ENCODE results near the gene TMEM174. TPM values are rescaled to one million over a fixed set of nuclear protein-coding genes. Genes with fewer than 3 reads are reported as not detected.
A peak's percentile ranks its signal among the peaks of the same experiment; 100 is the strongest.
"Not testable (repeated sequence)": the region's sequence is repeated elsewhere in the genome, so short reads cannot be mapped to it uniquely, and the experiment has no call there.

Gene TMEM174
- total RNA-seq, 1 experiment from 2014 or later = not detected

- no peak for DNase-seq (ENCODE audit: low read depth in 1 of 2, low spot score in 2 of 2)
- Histone ChIP-seq H3K27ac (no peak overlapping the region), H3K4me3 (no peak overlapping the region), H3K4me1 (replicated peaks) (peaks cover 19% of the 10 kb centered on the region), H3K36me3 (no peaks in the 10 kb centered on the region), H3K9me3 (replicated peaks) (no peaks in the 10 kb centered on the region), H3K27me3 (replicated peaks) (no peaks in the 10 kb centered on the region)
These were observed 41.3 kb downstream of the TMEM174 start for GRCh38 chr5:73214306-73214705.

- Histone ChIP-seq H3K4me1 (replicated peaks) (peaks cover 19% of the 10 kb centered on the region), H3K4me3 (no peak overlapping the region), H3K9me3 (replicated peaks) (no peaks in the 10 kb centered on the region), H3K27ac (no peak overlapping the region), H3K27me3 (replicated peaks) (no peaks in the 10 kb centered on the region), H3K36me3 (no peaks in the 10 kb centered on the region)
- DNase-seq (ENCODE audit: low read depth in 1 of 2, low spot score in 2 of 2) = no peak
These were observed 42.0 kb downstream of the TMEM174 start for GRCh38 chr5:73214996-73215395.

GRCh38 chr5:73215531-73215890 lies 42.5 kb downstream of the TMEM174 start:
- Histone ChIP-seq H3K27me3 (replicated peaks) (no peaks in the 10 kb centered on the region), H3K4me3 (peak overlapping the region; percentile 40; the same call in 1 of the 2 replicates), H3K27ac (no peak overlapping the region), H3K4me1 (replicated peaks) (peaks cover 19% of the 10 kb centered on the region), H3K9me3 (replicated peaks) (no peaks in the 10 kb centered on the region), H3K36me3 (no peaks in the 10 kb centered on the region)
- no peak for DNase-seq (ENCODE audit: low read depth in 1 of 2, low spot score in 2 of 2)

- H3K4me3 ChIP-seq = peak overlapping the region; percentile 40
- H3K27ac ChIP-seq = peak overlapping the region; percentile 43; the same call in 1 of the 2 replicates
- peak; percentile 77 to 95 for DNase-seq (ENCODE audit: low read depth in 1 of 2, low spot score in 2 of 2)
- H3K4me1 ChIP-seq (replicated peaks) = peaks cover 19% of the 10 kb centered on the region
- no peaks in the 10 kb centered on the region for H3K27me3 ChIP-seq (replicated peaks)
- no peaks in the 10 kb centered on the region for H3K36me3 ChIP-seq
- H3K9me3 ChIP-seq (replicated peaks) = no peaks in the 10 kb centered on the region
These were observed 43.1 kb downstream of the TMEM174 start for GRCh38 chr5:73215891-73216610.

- Histone ChIP-seq H3K4me3 (no peak overlapping the region), H3K27ac (no peak overlapping the region), H3K36me3 (no peaks in the 10 kb centered on the region), H3K27me3 (replicated peaks) (no peaks in the 10 kb centered on the region), H3K4me1 (replicated peaks) (peaks cover 14% of the 10 kb centered on the region), H3K9me3 (replicated peaks) (no peaks in the 10 kb centered on the region)
- no peak for DNase-seq (ENCODE audit: low read depth in 1 of 2, low spot score in 2 of 2)
These were observed 45.7 kb downstream of the TMEM174 start for GRCh38 chr5:73218552-73219171.

GRCh38 chr5:73219336-73219735 lies 46.3 kb downstream of the TMEM174 start:
- DNase-seq (ENCODE audit: low read depth in 1 of 2, low spot score in 2 of 2); H3K4me3 ChIP-seq; H3K4me1 ChIP-seq (replicated peaks); H3K36me3 ChIP-seq; H3K27ac ChIP-seq; H3K9me3 ChIP-seq (replicated peaks); H3K27me3 ChIP-seq (replicated peaks): not testable (repeated sequence)

GRCh38 chr5:73221161-73221560 lies 48.2 kb downstream of the TMEM174 start:
- no peak overlapping the region for H3K4me3 ChIP-seq
- H3K36me3 ChIP-seq = no peaks in the 10 kb centered on the region
- no peak overlapping the region for H3K27ac ChIP-seq
- H3K4me1 ChIP-seq (replicated peaks) = peaks cover 2% of the 10 kb centered on the region
- no peak for DNase-seq (ENCODE audit: low read depth in 1 of 2, low spot score in 2 of 2)
- no peaks in the 10 kb centered on the region for H3K27me3 ChIP-seq (replicated peaks)
- H3K9me3 ChIP-seq (replicated peaks) = no peaks in the 10 kb centered on the region

- H3K4me1 ChIP-seq (replicated peaks) = no peaks in the 10 kb centered on the region
- no peak overlapping the region for H3K27ac ChIP-seq
- H3K9me3 ChIP-seq (replicated peaks) = no peaks in the 10 kb centered on the region
- H3K27me3 ChIP-seq (replicated peaks) = no peaks in the 10 kb centered on the region
- DNase-seq (ENCODE audit: low read depth in 1 of 2, low spot score in 2 of 2) = no peak
- no peak overlapping the region for H3K4me3 ChIP-seq
- no peaks in the 10 kb centered on the region for H3K36me3 ChIP-seq
These were observed 48.7 kb downstream of the TMEM174 start for GRCh38 chr5:73221726-73222125.

GRCh38 chr5:73222173-73222572 lies 49.2 kb downstream of the TMEM174 start:
- no peaks in the 10 kb centered on the region for H3K9me3 ChIP-seq (replicated peaks)
- no peaks in the 10 kb centered on the region for H3K4me1 ChIP-seq (replicated peaks)
- no peaks in the 10 kb centered on the region for H3K27me3 ChIP-seq (replicated peaks)
- H3K4me3 ChIP-seq = no peak overlapping the region
- H3K27ac ChIP-seq = no peak overlapping the region
- no peak for DNase-seq (ENCODE audit: low read depth in 1 of 2, low spot score in 2 of 2)
- no peaks in the 10 kb centered on the region for H3K36me3 ChIP-seq

Other genes with a start within 250 kb of the TMEM174 start
- 3.7 and 8.9 TPM in 2 replicates for gene FCHO2, start 217.2 kb upstream of the TMEM174 start, total RNA-seq (2014; rRNA removed; shearing (Covaris generic))
- gene TMEM171, start 52.6 kb upstream of the TMEM174 start, total RNA-seq (2014; rRNA removed; shearing (Covaris generic)) = 4.5 and 8.4 TPM in 2 replicates

All from SJSA1 (cell line).